Activated T-helper 1 cell treated with Interleukin-2 at 50 U/mL for 16 hours (primary cell): ENCODE results near the gene FCGBP.
"Not testable (repeated sequence)": the region's sequence is repeated elsewhere in the genome, so short reads cannot be mapped to it uniquely, and the experiment has no call there.

Source experiments
- DNase-seq: peaks from one replicate; pipeline ENCODE4 v3.0.0-alpha.2; 2020; ENCODE audit warnings: low read depth

Gene FCGBP

GRCh38 chr19:39890755-39891551, 43.5 kb downstream of the FCGBP start:
- DNase-seq: no peak

- DNase-seq: not testable (repeated sequence)
Measured at GRCh38 chr19:39889872-39890754, 44.3 kb downstream of the FCGBP start.

GRCh38 chr19:39887456-39887951, 46.9 kb downstream of the FCGBP start:
- DNase-seq: not testable (repeated sequence)

- DNase-seq: not testable (repeated sequence)
Measured at GRCh38 chr19:39885821-39886554, 48.4 kb downstream of the FCGBP start.

- DNase-seq: not testable (repeated sequence)
Measured at GRCh38 chr19:39884721-39885120, 49.7 kb downstream of the FCGBP start.
